ENCODE results near the gene ARHGAP15.

The ARHGAP15 gene

DNA sequence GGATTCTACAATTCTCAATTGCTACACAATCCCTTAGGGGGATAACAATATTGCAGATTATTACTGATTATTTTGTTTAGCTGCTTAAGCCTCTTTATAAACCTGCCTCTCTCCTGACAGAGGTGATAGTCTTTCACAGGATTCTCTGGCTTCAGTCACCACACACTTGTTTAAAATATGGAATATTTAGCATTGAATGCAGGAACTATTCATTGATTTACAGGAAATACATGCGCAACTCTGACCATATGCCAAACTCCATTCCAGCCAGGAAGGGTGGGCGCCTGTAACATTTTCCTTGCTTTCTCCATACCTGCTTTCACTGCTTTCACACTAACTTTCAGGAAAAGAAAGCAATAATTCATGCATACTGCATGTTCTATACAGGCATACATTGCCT is 44.8 kb upstream of the ARHGAP15 start:
- no peak for DNase-seq
- no peaks in the 10 kb centered on the region for H3K9me2 ChIP-seq (replicated peaks; ENCODE audit: insufficient read depth, low read length)
- no peaks in the 10 kb centered on the region for H3K79me2 ChIP-seq (ENCODE audit: low read length)
- peaks cover 5% of the 10 kb centered on the region; the same call in 1 of the 2 replicates for H3K4me1 ChIP-seq (ENCODE audit: low read length)
- H3K9me3 ChIP-seq (replicated peaks; ENCODE audit: insufficient read depth, low read length), result no peaks in the 10 kb centered on the region
- no peaks in the 10 kb centered on the region for H3K36me3 ChIP-seq (replicated peaks; ENCODE audit: insufficient read depth, low read length)
- TF ChIP-seq EZH2phosphoT487 (IDR thresholded peaks at IDR 0.05; ENCODE audit: low read length) (no peak), EZH2 (optimal IDR thresholded peaks at IDR 0.05; ENCODE audit: low read depth, low read length) (no peak)
- TF ChIP-seq, protein P1, sequence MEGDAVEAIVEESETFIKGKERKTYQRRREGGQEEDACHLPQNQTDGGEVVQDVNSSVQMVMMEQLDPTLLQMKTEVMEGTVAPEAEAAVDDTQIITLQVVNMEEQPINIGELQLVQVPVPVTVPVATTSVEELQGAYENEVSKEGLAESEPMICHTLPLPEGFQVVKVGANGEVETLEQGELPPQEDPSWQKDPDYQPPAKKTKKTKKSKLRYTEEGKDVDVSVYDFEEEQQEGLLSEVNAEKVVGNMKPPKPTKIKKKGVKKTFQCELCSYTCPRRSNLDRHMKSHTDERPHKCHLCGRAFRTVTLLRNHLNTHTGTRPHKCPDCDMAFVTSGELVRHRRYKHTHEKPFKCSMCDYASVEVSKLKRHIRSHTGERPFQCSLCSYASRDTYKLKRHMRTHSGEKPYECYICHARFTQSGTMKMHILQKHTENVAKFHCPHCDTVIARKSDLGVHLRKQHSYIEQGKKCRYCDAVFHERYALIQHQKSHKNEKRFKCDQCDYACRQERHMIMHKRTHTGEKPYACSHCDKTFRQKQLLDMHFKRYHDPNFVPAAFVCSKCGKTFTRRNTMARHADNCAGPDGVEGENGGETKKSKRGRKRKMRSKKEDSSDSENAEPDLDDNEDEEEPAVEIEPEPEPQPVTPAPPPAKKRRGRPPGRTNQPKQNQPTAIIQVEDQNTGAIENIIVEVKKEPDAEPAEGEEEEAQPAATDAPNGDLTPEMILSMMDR (IDR thresholded peaks at IDR 0.05; ENCODE audit: low read length), result no peak
- no peak overlapping the region for H3K27ac ChIP-seq (ENCODE audit: low read length)
- no peak overlapping the region for H3K4me3 ChIP-seq (ENCODE audit: low read length)
- H3F3A ChIP-seq (ENCODE audit: insufficient read depth, low read length), result no peaks in the 10 kb centered on the region
- H3K27me3 ChIP-seq (replicated peaks; ENCODE audit: insufficient read depth, low read length), result no peaks in the 10 kb centered on the region
- no peaks in the 10 kb centered on the region for H4K20me1 ChIP-seq (ENCODE audit: insufficient read depth, low read length)
- no peak overlapping the region for H2AFZ ChIP-seq (ENCODE audit: low read length)
- H3K4me2 ChIP-seq (ENCODE audit: low read depth, low read length), result no peak overlapping the region
- H3K9ac ChIP-seq (ENCODE audit: low read length), result no peak overlapping the region

DNA sequence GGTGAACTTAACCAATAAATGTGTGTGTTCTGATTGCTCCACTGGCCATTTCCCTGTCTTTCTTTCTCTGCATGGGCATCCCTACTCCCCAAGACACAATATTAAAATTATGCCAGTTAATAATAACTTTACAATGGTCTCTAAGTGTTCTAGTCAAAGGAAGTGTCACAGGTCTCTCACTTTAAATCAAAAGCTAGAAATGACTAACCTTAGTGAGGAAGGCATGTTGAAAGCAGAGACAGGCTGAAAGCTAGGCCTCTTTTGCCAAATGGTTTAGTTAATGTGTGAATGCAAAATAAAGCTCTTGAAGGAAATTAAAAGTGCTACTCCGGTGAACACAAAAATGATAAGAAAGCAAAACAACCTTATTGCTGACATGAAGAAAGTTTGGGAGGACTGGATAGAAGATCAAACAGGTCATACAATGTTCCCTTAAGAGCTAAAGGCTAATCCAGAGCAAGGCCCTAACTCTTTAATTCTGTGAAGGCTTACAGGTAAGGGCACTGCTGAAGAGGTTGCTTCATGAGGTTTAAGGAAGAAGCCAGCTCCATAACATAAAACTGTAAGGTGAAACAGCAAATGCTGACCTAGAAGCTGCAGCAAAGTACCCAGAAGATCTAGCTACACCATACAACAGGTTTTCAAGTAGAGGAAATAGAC is 44.0 kb upstream of the ARHGAP15 start:
- Histone ChIP-seq H3K4me1 (ENCODE audit: low read length) (peaks cover 5% of the 10 kb centered on the region; the same call in 1 of the 2 replicates), H3K4me3 (ENCODE audit: low read length) (no peak overlapping the region), H3K9me3 (replicated peaks; ENCODE audit: insufficient read depth, low read length) (no peaks in the 10 kb centered on the region), H3K9ac (ENCODE audit: low read length) (no peak overlapping the region), H3K27ac (ENCODE audit: low read length) (no peak overlapping the region), H3K79me2 (ENCODE audit: low read length) (no peaks in the 10 kb centered on the region), H3K36me3 (replicated peaks; ENCODE audit: insufficient read depth, low read length) (no peaks in the 10 kb centered on the region), H2AFZ (ENCODE audit: low read length) (no peak overlapping the region), H3K4me2 (ENCODE audit: low read depth, low read length) (no peak overlapping the region), H3K9me2 (replicated peaks; ENCODE audit: insufficient read depth, low read length) (no peaks in the 10 kb centered on the region), H4K20me1 (ENCODE audit: insufficient read depth, low read length) (no peaks in the 10 kb centered on the region), H3F3A (ENCODE audit: insufficient read depth, low read length) (no peaks in the 10 kb centered on the region), H3K27me3 (replicated peaks; ENCODE audit: insufficient read depth, low read length) (no peaks in the 10 kb centered on the region)
- no peak for DNase-seq
- no peak for TF ChIP-seq EZH2 (optimal IDR thresholded peaks at IDR 0.05; ENCODE audit: low read depth, low read length)
- TF ChIP-seq EZH2phosphoT487 (IDR thresholded peaks at IDR 0.05; ENCODE audit: low read length), result no peak
- TF ChIP-seq, protein P1 (IDR thresholded peaks at IDR 0.05; ENCODE audit: low read length), result no peak

DNA sequence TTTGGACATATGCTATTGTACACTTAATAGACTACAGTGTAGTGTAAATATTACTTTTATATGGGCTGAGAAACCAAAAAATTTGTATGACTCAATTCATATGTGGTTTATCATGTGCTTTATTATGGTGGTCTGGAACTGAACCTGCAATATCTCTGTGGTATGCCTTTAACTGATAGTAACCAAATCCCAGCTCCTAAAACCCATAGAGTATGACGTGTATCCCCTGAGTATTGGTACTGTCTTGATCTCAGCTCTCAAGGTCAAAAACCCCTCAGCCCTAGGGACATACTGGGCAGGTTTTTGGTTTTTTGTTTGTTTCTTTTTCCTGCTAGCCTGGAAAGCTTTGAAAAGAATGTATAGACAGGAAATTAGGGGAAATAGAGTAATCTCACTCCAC is 42.2 kb upstream of the ARHGAP15 start:
- H3K4me3 ChIP-seq (ENCODE audit: low read length), result no peak overlapping the region
- no peaks in the 10 kb centered on the region for H3K9me2 ChIP-seq (replicated peaks; ENCODE audit: insufficient read depth, low read length)
- H3K4me2 ChIP-seq (ENCODE audit: low read depth, low read length), result no peak overlapping the region
- H4K20me1 ChIP-seq (ENCODE audit: insufficient read depth, low read length), result no peaks in the 10 kb centered on the region
- H3K27ac ChIP-seq (ENCODE audit: low read length), result no peak overlapping the region
- H3K4me1 ChIP-seq (ENCODE audit: low read length), result peaks cover 5% of the 10 kb centered on the region; the same call in 1 of the 2 replicates
- no peaks in the 10 kb centered on the region for H3F3A ChIP-seq (ENCODE audit: insufficient read depth, low read length)
- no peaks in the 10 kb centered on the region for H3K9me3 ChIP-seq (replicated peaks; ENCODE audit: insufficient read depth, low read length)
- DNase-seq, result no peak
- TF ChIP-seq EZH2 (optimal IDR thresholded peaks at IDR 0.05; ENCODE audit: low read depth, low read length) (no peak), EZH2phosphoT487 (IDR thresholded peaks at IDR 0.05; ENCODE audit: low read length) (no peak)
- TF ChIP-seq, protein P1 (IDR thresholded peaks at IDR 0.05; ENCODE audit: low read length), result no peak
- no peaks in the 10 kb centered on the region for H3K79me2 ChIP-seq (ENCODE audit: low read length)
- no peaks in the 10 kb centered on the region for H3K27me3 ChIP-seq (replicated peaks; ENCODE audit: insufficient read depth, low read length)
- H3K9ac ChIP-seq (ENCODE audit: low read length), result no peak overlapping the region
- no peaks in the 10 kb centered on the region for H3K36me3 ChIP-seq (replicated peaks; ENCODE audit: insufficient read depth, low read length)
- no peak overlapping the region for H2AFZ ChIP-seq (ENCODE audit: low read length)

Measured in MM.1S (cell line).